NCI-H345 treated with DMSO at 0.1 percent for 48 hours (cell line): Measurements from ENCODE around the gene HTR2B.
"Not testable (repeated sequence)": the region's sequence is repeated elsewhere in the genome, so short reads cannot be mapped to it uniquely, and the experiment has no call there.

Source experiments
- DNase-seq: peaks from one replicate; lab custom pipeline; 2025; ENCODE audit not compliant: unreplicated experiment; lab: John Stamatoyannopoulos, UW

The HTR2B gene

GRCh38 chr2:231094736-231095346 lies 30.0 kb downstream of the HTR2B start:
- DNase-seq, result no peak

- DNase-seq, result no peak
Observed at GRCh38 chr2:231093933-231094332, 30.9 kb downstream of the HTR2B start.

- DNase-seq, result no peak
Observed at GRCh38 chr2:231088754-231089153, 36.1 kb downstream of the HTR2B start.

GRCh38 chr2:231084565-231084964 lies 40.3 kb downstream of the HTR2B start:
- no peak for DNase-seq

- no peak for DNase-seq
Observed at GRCh38 chr2:231069379-231070054, 55.3 kb downstream of the HTR2B start.

GRCh38 chr2:231068525-231069222 lies 56.2 kb downstream of the HTR2B start:
- no peak for DNase-seq

- DNase-seq, result not testable (repeated sequence)
Observed at GRCh38 chr2:231067531-231067930, 57.3 kb downstream of the HTR2B start.

- DNase-seq, result no peak
Observed at GRCh38 chr2:231065966-231066365, 58.9 kb downstream of the HTR2B start.

GRCh38 chr2:231063347-231063746 lies 61.5 kb downstream of the HTR2B start:
- DNase-seq, result no peak

GRCh38 chr2:231062776-231063175 lies 62.1 kb downstream of the HTR2B start:
- DNase-seq, result no peak

- no peak for DNase-seq
Observed at GRCh38 chr2:231059756-231060155, 65.1 kb downstream of the HTR2B start.

- no peak for DNase-seq
Observed at GRCh38 chr2:231058761-231059550, 65.9 kb downstream of the HTR2B start.
